ENCODE measurements around the gene AFAP1. TPM values are rescaled to one million over a fixed set of nuclear protein-coding genes. Genes with fewer than 3 reads are reported as not detected.

Gene AFAP1
- total RNA-seq, 1 donor from 2014 or later = 67.9 TPM

GRCh38 chr4:7757501-7758471 is 181.9 kb downstream of the AFAP1 start:
- Histone ChIP-seq H3K27me3 (ENCODE audit: insufficient read depth, low read length) (no peaks in the 10 kb centered on the region), H4K20me1 (ENCODE audit: insufficient read depth, low read length) (peaks cover 81% of the 10 kb centered on the region), H3K4me1 (ENCODE audit: insufficient read depth, low read length) (no peaks in the 10 kb centered on the region), H3K9ac (ENCODE audit: low read length) (no peak overlapping the region), H3K36me3 (ENCODE audit: insufficient read depth, low read length) (peaks cover 35% of the 10 kb centered on the region), H3K9me3 (ENCODE audit: insufficient read depth, low read depth, low read length) (no peaks in the 10 kb centered on the region), H2AFZ (ENCODE audit: low read depth, low read length) (no peak overlapping the region), H3K27ac (ENCODE audit: low read depth, low read length) (no peak overlapping the region), H3K79me2 (ENCODE audit: insufficient read depth, low read length) (peaks cover 17% of the 10 kb centered on the region), H3K4me2 (ENCODE audit: low read length) (no peak overlapping the region), H3K4me3 (ENCODE audit: insufficient read depth, low read depth, low read length) (no peak overlapping the region)
- peaks cover 8% of the 10 kb centered on the region for H3K36me3 Mint-ChIP-seq (ENCODE audit: low read depth, unreplicated experiment)
- no peak for TF ChIP-seq EZH2 (IDR thresholded peaks at IDR 0.05; ENCODE audit: insufficient read depth, low read length)
- TF ChIP-seq, protein P1, sequence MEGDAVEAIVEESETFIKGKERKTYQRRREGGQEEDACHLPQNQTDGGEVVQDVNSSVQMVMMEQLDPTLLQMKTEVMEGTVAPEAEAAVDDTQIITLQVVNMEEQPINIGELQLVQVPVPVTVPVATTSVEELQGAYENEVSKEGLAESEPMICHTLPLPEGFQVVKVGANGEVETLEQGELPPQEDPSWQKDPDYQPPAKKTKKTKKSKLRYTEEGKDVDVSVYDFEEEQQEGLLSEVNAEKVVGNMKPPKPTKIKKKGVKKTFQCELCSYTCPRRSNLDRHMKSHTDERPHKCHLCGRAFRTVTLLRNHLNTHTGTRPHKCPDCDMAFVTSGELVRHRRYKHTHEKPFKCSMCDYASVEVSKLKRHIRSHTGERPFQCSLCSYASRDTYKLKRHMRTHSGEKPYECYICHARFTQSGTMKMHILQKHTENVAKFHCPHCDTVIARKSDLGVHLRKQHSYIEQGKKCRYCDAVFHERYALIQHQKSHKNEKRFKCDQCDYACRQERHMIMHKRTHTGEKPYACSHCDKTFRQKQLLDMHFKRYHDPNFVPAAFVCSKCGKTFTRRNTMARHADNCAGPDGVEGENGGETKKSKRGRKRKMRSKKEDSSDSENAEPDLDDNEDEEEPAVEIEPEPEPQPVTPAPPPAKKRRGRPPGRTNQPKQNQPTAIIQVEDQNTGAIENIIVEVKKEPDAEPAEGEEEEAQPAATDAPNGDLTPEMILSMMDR (IDR thresholded peaks at IDR 0.05; ENCODE audit: insufficient read depth, low read depth, low read length) = no peak
- H3K4me1 Mint-ChIP-seq (ENCODE audit: low read depth, unreplicated experiment) = peaks cover 3% of the 10 kb centered on the region
- H3K27ac Mint-ChIP-seq (ENCODE audit: unreplicated experiment) = peak overlapping the region; percentile 53
- DNase-seq (ENCODE audit: low read depth) (no peak), FAIRE-seq (no peak)
- H3K27me3 Mint-ChIP-seq (ENCODE audit: low read depth, unreplicated experiment) = peaks cover 13% of the 10 kb centered on the region
- H3K4me3 Mint-ChIP-seq (ENCODE audit: unreplicated experiment) = no peak overlapping the region
- peaks cover 3% of the 10 kb centered on the region for H3K9me3 Mint-ChIP-seq (ENCODE audit: unreplicated experiment)

- no peaks in the 10 kb centered on the region for H3K4me1 ChIP-seq (ENCODE audit: insufficient read depth, low read length)
- H3K27me3 Mint-ChIP-seq (ENCODE audit: low read depth, unreplicated experiment) = peaks cover 23% of the 10 kb centered on the region
- no peak for TF ChIP-seq EZH2 (IDR thresholded peaks at IDR 0.05; ENCODE audit: insufficient read depth, low read length)
- TF ChIP-seq, protein P1 (IDR thresholded peaks at IDR 0.05; ENCODE audit: insufficient read depth, low read depth, low read length) = no peak
- H3K9me3 Mint-ChIP-seq (ENCODE audit: unreplicated experiment) = peaks cover 5% of the 10 kb centered on the region
- H3K4me3 Mint-ChIP-seq (ENCODE audit: unreplicated experiment) = no peak overlapping the region
- H3K36me3 ChIP-seq (ENCODE audit: insufficient read depth, low read length) = peaks cover 25% of the 10 kb centered on the region
- H2AFZ ChIP-seq (ENCODE audit: low read depth, low read length) = no peak overlapping the region
- peaks cover 13% of the 10 kb centered on the region for H3K36me3 Mint-ChIP-seq (ENCODE audit: low read depth, unreplicated experiment)
- peaks cover 3% of the 10 kb centered on the region for H3K4me1 Mint-ChIP-seq (ENCODE audit: low read depth, unreplicated experiment)
- H3K27ac ChIP-seq (ENCODE audit: low read depth, low read length) = no peak overlapping the region
- no peak for DNase-seq (ENCODE audit: low read depth)
- H3K27me3 ChIP-seq (ENCODE audit: insufficient read depth, low read length) = no peaks in the 10 kb centered on the region
- no peaks in the 10 kb centered on the region for H3K9me3 ChIP-seq (ENCODE audit: insufficient read depth, low read depth, low read length)
- H3K27ac Mint-ChIP-seq (ENCODE audit: unreplicated experiment) = no peak overlapping the region
- H3K4me3 ChIP-seq (ENCODE audit: insufficient read depth, low read depth, low read length) = no peak overlapping the region
- H4K20me1 ChIP-seq (ENCODE audit: insufficient read depth, low read length) = peaks cover 72% of the 10 kb centered on the region
- peaks cover 12% of the 10 kb centered on the region for H3K79me2 ChIP-seq (ENCODE audit: insufficient read depth, low read length)
- H3K4me2 ChIP-seq (ENCODE audit: low read length) = no peak overlapping the region
- H3K9ac ChIP-seq (ENCODE audit: low read length) = no peak overlapping the region
- FAIRE-seq = no peak
Observed at GRCh38 chr4:7756561-7757355, 182.9 kb downstream of the AFAP1 start.

Data from astrocyte (in vitro differentiated cells and primary cell).